HG02588 (cell line): Measurements from ENCODE around the gene MSH3.
"Not testable (repeated sequence)": the region's sequence is repeated elsewhere in the genome, so short reads cannot be mapped to it uniquely, and the experiment has no call there.

Source experiments
- ATAC-seq: cut with Tn5 transposase; IDR thresholded peaks from one replicate; pipeline ENCODE4 v1.9.1; 2021; ENCODE audit warnings: mild to moderate bottlenecking, moderate library complexity; ENCODE audit not compliant: unreplicated experiment

Gene MSH3

DNA sequence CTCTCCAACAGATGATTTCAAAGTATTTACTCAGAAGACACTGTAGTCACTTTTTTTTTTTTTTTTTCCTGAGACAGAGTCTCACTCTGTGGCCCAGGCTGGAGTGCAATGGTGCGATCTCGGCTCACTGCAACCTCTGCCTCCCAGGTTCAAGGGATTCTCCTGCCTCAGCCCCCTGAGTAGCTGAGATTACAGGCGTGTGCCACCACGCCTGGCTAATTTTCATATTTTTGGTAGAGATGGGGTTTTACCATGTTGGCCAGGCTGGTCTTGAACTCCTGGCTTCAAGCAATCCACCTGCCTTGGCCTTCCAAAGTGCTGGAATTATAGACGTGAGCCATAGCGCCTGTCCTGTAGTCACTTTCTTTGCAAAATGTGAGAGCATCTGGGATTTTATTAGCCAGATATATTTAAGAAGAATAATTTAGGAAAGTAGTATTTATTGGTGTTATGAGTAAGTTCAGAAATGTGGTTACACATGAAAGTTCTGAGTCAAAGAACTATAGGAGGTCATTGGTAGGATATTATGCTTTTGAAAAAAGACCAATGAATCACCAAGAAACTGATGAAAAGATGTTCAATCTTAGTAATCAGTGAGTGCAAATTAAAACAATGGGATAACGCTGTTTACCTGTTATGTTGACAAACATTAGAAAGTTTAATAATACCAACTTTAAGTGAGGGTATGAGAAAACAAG lies 135.0 kb downstream of the MSH3 start:
- not testable (repeated sequence) for ATAC-seq

GRCh38 chr5:80790698-80791097 lies 136.2 kb downstream of the MSH3 start:
- ATAC-seq: no peak

GRCh38 chr5:80793354-80793753 lies 138.9 kb downstream of the MSH3 start:
- no peak for ATAC-seq

- no peak for ATAC-seq
Observed at GRCh38 chr5:80796846-80797245, 142.4 kb downstream of the MSH3 start.

GRCh38 chr5:80797428-80798024 lies 143.1 kb downstream of the MSH3 start:
- ATAC-seq: peak; percentile 49

DNA sequence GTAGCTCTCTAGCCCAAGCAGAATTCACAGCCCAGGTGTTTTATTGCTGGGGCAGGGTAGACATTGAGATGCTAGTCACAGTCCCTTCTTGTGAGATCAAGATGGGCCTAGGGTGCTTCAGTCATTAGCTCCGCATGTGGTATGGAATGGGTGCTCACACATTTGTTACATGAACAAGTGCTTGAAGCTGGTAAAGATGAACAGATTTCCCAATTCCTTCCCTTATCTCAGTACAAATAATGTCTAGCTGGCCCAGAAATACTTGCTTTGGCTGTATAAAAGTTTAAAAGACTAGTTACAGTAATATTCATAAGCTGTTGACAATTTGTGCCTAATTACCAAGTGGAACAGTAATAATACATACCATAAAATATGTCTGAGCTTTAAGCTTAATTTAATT lies 143.7 kb downstream of the MSH3 start:
- ATAC-seq: no peak

DNA sequence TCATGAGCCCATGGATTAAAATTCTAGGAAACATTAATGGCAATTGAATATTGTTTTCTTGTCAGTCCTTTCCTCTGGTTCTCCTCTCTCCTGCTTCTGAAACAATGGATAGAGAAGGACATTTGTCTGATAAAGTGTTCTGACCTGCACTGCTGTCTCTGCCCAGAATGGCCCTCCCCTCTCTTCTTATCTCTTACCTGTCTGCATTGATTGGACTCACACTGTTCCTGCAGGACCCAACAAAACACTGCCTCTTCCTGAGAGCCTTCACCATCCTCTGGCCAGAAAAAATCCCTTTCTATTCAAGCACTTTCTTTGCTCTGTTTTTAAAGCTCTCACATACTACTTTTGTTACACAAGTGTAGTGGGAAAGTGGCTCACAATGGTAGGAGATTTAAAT lies 144.2 kb downstream of the MSH3 start:
- ATAC-seq: no peak

- no peak for ATAC-seq
Observed at GRCh38 chr5:80799041-80799440, 144.6 kb downstream of the MSH3 start.

DNA sequence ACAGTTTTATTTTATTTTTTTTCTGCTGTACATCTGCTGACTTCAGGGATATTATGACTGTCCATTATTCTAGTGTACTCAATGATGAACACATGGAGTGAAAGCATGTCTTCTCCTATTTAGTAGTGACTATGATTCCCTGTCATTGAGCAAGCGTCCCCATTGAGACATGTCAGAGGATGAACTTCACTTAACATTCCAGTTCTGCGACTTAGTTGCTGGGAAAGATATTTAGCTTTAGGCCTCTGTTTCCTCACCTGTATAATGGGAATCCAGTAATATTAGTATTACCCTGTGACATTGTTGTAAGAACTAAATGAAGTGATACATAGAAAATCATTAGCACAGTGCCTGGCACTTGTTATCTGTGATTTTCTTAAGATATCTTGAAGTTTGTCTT lies 145.1 kb downstream of the MSH3 start:
- ATAC-seq: no peak

DNA sequence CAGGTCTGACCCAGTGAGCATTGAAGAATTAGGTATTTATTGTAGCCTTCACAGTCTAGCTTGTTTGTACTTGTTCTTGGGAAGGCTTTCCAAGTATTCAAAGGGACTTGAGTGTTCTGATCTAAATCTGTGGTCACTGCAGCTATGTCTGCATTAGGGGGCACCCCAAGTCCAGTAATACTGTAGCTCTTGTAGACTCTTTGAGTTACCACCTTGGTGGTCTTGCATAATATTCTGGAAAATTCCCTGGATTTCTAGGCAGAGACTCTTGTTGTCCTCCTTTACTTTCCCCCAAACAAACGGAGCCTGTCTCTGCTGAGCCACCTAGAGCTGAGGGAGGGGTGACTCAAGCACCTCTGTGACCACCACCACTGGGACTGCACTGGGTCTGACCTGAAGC lies 149.9 kb downstream of the MSH3 start:
- no peak for ATAC-seq

DNA sequence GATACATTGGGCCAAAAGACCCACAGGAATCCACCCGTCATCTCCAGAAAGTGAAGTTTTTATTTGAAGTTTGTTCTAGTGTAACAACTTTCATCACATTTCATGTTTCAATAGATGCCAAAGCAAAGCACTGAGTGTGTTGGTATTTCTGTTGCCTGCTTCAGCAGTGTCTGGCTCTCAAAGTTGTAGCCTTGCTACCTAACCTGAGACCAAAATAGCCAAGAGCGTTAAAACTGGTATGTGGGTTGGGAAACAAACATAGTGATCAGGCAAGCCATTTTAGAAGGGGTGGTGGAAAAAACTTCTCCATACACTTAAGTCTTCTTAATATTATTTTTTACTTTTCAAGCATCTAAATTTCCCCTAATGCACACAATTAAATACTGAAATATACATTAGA lies 150.6 kb downstream of the MSH3 start:
- ATAC-seq: no peak

- ATAC-seq: no peak
Observed at GRCh38 chr5:80806929-80807328, 152.5 kb downstream of the MSH3 start.

- no peak for ATAC-seq
Observed at GRCh38 chr5:80809451-80809850, 155.0 kb downstream of the MSH3 start.

DNA sequence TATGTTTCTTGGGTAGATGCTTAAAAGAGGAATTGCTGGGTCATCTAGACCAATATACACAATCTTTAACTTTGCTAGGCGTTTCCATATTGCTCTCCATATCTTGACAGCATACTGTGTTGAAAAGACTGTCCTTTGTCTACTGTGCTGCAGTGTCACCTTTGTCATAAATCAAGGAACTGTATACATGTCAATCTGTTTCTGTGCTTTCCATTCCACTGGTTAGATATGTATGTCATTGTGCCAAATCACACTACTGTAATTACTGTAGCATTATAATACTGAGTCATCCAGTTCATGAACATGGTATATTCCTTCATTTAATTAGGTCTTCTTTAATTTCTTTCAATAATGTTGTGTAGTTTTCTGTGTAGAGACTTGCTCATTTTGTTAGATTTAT lies 156.0 kb downstream of the MSH3 start:
- no peak for ATAC-seq

DNA sequence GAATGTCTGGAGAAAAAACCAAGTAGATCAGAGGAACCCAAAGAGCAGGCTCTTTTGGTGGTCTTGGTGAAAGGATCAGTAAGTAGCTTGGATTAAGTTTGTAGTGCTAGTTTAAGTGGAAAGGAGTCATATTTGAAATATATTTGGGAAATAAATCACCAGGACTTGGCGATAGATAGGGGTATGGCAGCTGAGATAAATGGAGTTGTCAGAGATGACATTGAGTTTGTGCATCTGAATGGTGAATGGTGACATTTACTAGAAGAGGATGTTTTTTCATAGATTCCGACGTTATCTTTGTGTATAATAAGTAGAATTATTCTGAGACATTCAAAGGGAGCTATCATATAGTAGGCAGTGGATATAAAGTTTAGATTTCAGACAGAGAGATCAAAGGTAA lies 162.1 kb downstream of the MSH3 start:
- no peak for ATAC-seq

- no peak for ATAC-seq
Observed at GRCh38 chr5:80820685-80821084, 166.2 kb downstream of the MSH3 start.

DNA sequence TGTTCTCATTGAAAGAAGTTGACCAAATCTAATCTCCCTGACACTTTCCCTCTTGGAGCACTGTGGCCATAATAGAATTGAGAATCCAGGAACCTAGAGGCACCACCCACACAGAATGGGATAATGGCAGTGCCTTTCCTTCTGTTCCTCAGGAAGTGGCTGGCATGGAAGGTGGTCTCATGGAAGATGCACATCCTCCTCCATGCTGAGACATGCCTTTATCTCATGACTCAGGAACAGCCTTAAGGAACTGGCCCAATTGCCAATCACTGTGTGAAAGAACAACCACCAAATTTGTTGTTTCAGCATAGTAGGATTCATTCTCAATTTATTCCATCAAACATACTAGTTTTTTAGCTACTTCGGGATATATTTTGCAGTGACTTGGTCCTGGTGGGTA lies 168.2 kb downstream of the MSH3 start:
- ATAC-seq: no peak

GRCh38 chr5:80824159-80824558 lies 169.7 kb downstream of the MSH3 start:
- not testable (repeated sequence) for ATAC-seq

GRCh38 chr5:80825786-80826460 lies 171.5 kb downstream of the MSH3 start:
- no peak for ATAC-seq

DNA sequence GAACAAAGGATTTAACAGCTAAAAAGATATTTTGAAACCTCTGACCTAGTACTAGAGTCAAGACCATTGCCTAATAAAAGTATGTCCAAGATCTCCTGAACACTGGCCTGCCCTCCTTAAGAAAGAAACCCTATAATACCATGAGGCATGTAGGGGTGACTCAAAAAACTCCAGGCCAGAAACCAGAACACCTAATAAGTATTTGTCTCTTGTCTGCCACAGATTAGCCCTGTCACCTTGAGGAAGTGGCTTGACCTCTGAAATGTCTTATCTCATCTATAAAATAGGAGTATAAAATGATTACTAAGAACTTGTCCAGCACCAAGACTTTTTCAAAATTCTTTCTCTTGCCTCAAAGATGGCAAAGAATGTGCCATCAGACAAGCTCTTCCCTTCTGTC lies 180.3 kb downstream of the MSH3 start:
- no peak for ATAC-seq

DNA sequence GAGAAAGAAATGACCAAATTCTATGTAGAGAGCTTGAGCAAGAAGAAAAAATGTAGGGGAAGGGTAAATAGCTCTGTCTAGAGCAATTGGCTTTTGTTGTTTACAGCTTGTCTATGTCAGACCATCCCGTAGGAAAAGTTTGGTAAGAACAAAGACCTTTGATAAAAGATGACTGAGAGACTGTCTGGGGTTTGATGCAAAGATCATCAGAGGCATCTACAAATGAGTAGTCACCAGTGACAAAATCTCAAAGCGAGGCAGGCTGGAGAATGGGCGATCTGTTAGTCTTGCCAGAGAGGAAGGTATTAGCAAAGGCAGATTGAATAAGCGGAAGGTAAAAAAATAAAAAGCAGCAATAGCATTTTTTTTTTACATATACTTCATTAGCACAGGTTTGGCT lies 180.7 kb downstream of the MSH3 start:
- no peak for ATAC-seq

DNA sequence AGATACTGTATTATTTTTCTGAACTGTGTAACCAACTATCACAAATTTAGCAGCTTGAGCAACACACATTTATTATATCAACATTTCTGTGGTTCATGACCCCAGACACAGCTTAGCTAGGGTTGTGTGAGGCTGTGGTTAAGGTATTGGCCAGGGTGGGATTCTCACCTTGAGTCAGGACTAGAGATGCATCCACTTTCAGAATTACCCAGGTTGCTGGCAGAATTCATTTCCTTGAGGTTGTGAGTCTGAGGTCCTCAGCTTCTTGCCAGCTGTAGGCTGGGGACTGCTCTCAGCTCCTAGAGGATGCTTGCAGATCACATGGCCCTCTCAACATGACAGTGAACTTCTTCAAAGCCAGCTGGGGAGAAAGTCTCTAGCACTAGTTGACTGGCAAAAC lies 183.2 kb downstream of the MSH3 start:
- peak; percentile 89 for ATAC-seq
